Cardiac muscle cell (in vitro differentiated cells and primary cell): ENCODE results near the gene MAN2B2. TPM values are rescaled to one million over a fixed set of nuclear protein-coding genes. Genes with fewer than 3 reads are reported as not detected.

Source experiments
- DNase-seq, 2 donors: peaks; one replicate each; pipeline versions ENCODE4 v3.0.0 to v3.0.0-alpha.2; 2010 to 2017; ENCODE audit warnings: low read depth in 1 of 2, low spot score in 1 of 2
- H3K27ac ChIP-seq: fragments of 200-600 bp; sonication (generic); 2 replicates; pipeline ENCODE4 v1.5.1; 2016
- H3K27me3 ChIP-seq: fragments of 200-600 bp; sonication (generic); 2 replicates; pipeline ENCODE4 v1.6.0; 2016; ENCODE audit warnings: control low read depth
- H3K36me3 ChIP-seq: fragments of 200-600 bp; sonication (generic); 2 replicates; pipeline ENCODE4 v1.5.1; 2016; ENCODE audit warnings: control low read depth
- H3K4me1 ChIP-seq: fragments of 200-600 bp; sonication (generic); 2 replicates; pipeline ENCODE4 v1.8.1; 2017; ENCODE audit warnings: low read depth, mild to moderate bottlenecking, mixed run types
- H3K4me3 ChIP-seq: fragments of 200-600 bp; sonication (generic); 2 replicates; pipeline ENCODE4 v1.5.1; 2016; ENCODE audit warnings: mild to moderate bottlenecking
- H3K9me3 ChIP-seq: fragments of 200-600 bp; sonication (generic); 2 replicates; pipeline ENCODE4 v1.5.1; 2017; ENCODE audit warnings: low read depth, mild to moderate bottlenecking, control low read depth
- CTCF ChIP-seq: IDR thresholded peaks from 2 replicates; pipeline ENCODE4 v1.5.1; 2012; ENCODE audit warnings: low read depth, mild to moderate bottlenecking, low read length
- polyA plus RNA-seq: library from polyadenylated mRNA; unstranded; fragments of >200 nt; fragmentation: Nextera tagmentation; extraction: Ambion mirVana; gene quantifications from 2 replicates; pipeline ENCODE4 v1.2.1, GENCODE V29; 2016
- total RNA-seq: library from RNA; depleted of rRNA; stranded (reverse); fragments of >200 nt; gene quantifications from 2 replicates; pipeline ENCODE4 v1.2.3, GENCODE V29; 2016

Gene MAN2B2
- total and polyA plus RNA-seq, 2 experiments from 2014 or later: 5.4 to 8.2 TPM

GRCh38 chr4:6620296-6620695, 45.3 kb downstream of the MAN2B2 start:
- TF ChIP-seq CTCF: no peak
- Histone ChIP-seq H3K4me1 (no peaks in the 10 kb centered on the region), H3K27me3 (no peaks in the 10 kb centered on the region), H3K9me3 (no peaks in the 10 kb centered on the region), H3K36me3 (no peaks in the 10 kb centered on the region), H3K27ac (no peak overlapping the region), H3K4me3 (no peak overlapping the region)
- DNase-seq: no peak

- no peaks in the 10 kb centered on the region for H3K27me3 ChIP-seq
- no peak overlapping the region for H3K4me3 ChIP-seq
- TF ChIP-seq CTCF: no peak
- no peak for DNase-seq
- no peaks in the 10 kb centered on the region for H3K4me1 ChIP-seq
- H3K27ac ChIP-seq: no peak overlapping the region
- no peaks in the 10 kb centered on the region for H3K36me3 ChIP-seq
- no peaks in the 10 kb centered on the region for H3K9me3 ChIP-seq
These were observed 46.0 kb downstream of the MAN2B2 start for GRCh38 chr4:6620891-6621555.

GRCh38 chr4:6621556-6621927, 46.6 kb downstream of the MAN2B2 start:
- no peaks in the 10 kb centered on the region for H3K4me1 ChIP-seq
- H3K27ac ChIP-seq: no peak overlapping the region
- no peak overlapping the region for H3K4me3 ChIP-seq
- no peak for DNase-seq
- no peaks in the 10 kb centered on the region for H3K9me3 ChIP-seq
- no peaks in the 10 kb centered on the region for H3K36me3 ChIP-seq
- no peaks in the 10 kb centered on the region for H3K27me3 ChIP-seq
- TF ChIP-seq CTCF: no peak

GRCh38 chr4:6622744-6623143, 47.8 kb downstream of the MAN2B2 start:
- Histone ChIP-seq H3K4me3 (no peak overlapping the region), H3K36me3 (no peaks in the 10 kb centered on the region), H3K4me1 (no peaks in the 10 kb centered on the region), H3K27ac (no peak overlapping the region), H3K27me3 (no peaks in the 10 kb centered on the region), H3K9me3 (no peaks in the 10 kb centered on the region)
- no peak for DNase-seq
- no peak for TF ChIP-seq CTCF

GRCh38 chr4:6625256-6625655, 50.3 kb downstream of the MAN2B2 start:
- no peak overlapping the region for H3K4me3 ChIP-seq
- no peak overlapping the region for H3K27ac ChIP-seq

More at GRCh38 chr4:6625256-6625655, 50.3 kb downstream of the MAN2B2 start:
- no peaks in the 10 kb centered on the region for H3K4me1 ChIP-seq
- TF ChIP-seq CTCF: no peak
- no peaks in the 10 kb centered on the region for H3K36me3 ChIP-seq
- DNase-seq: no peak
- no peaks in the 10 kb centered on the region for H3K9me3 ChIP-seq
- no peaks in the 10 kb centered on the region for H3K27me3 ChIP-seq
